ENCODE results near the gene ADCY5.

ADCY5 gene

DNA sequence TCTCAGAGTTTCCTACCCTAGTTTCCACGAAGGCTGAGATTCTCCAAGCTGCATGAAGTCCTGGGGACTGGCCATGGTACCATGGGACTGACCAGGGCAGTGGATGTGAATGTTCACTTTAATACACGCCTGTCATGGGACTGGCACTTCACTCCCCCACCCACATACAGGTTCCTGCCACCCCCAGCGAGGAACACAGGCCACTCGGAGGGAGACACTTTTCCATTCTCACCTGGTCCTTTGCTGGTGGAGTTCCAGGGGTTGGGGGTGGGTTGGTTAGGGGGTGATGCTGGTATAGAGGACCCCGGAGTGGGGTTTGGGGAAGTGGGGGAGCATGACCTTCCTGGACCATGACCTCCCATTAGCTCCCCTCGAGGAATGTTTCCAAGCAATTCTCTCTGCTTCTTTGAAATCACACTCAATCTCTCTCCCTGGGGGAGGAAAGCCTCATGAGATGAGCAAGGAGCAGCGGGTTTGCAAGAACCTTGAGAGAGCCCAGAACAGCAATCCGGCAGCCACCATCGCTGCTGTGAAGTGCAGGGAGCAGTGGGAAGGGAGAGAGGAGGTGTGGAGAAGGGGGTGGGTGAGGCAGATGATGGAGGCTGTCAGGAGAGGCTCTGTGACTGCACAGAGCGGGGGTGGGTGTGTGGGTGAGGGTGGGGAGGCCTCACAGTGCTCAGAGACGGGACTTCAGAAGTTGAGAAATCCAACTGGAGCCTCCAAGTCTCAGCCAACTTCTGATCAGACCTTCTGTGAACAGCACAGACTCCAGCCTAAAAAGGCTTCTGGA is 69.7 kb downstream of the ADCY5 start:
- H3K27ac Mint-ChIP-seq, result peak overlapping the region in 1 of 2 donors; percentile 85
- no peaks in the 10 kb centered on the region for H3K9me3 Mint-ChIP-seq
- peaks cover 6% of the 10 kb centered on the region for H3K27me3 Mint-ChIP-seq
- DNase-seq, result no peak
- no peak overlapping the region for H3K4me3 Mint-ChIP-seq
- H3K4me1 Mint-ChIP-seq, result no peaks in the 10 kb centered on the region
- ATAC-seq, result no peak

DNA sequence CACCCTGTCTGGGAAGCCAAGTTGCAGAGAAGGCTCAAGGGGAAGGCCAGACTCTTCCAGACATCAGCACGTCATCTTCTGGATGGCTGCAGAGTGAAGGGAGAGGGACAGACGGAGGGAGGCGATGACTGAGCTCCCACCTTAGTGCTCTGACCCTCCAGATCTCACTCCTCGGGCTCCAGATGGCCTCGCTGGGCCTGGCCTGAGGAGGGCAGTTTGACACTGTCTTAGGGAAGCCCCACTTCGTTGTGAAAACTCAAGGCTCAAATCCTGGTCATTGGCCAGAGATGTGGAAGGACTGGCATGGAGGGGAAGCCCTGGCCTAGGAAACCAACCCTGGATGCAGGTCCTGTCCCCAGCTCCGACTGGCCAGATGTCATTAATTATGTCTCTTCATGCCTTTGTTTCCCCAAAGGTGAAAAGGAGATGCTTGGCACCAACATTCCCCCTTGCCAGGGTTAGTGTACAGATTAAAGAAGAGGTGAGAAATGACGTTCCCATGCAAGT is 70.4 kb downstream of the ADCY5 start:
- ATAC-seq (no peak), DNase-seq (no peak)
- H3K9me3 Mint-ChIP-seq, result no peaks in the 10 kb centered on the region
- no peaks in the 10 kb centered on the region for H3K4me1 Mint-ChIP-seq
- H3K27ac Mint-ChIP-seq, result no peak overlapping the region
- no peak overlapping the region for H3K4me3 Mint-ChIP-seq
- H3K27me3 Mint-ChIP-seq, result peaks cover 6% of the 10 kb centered on the region

DNA sequence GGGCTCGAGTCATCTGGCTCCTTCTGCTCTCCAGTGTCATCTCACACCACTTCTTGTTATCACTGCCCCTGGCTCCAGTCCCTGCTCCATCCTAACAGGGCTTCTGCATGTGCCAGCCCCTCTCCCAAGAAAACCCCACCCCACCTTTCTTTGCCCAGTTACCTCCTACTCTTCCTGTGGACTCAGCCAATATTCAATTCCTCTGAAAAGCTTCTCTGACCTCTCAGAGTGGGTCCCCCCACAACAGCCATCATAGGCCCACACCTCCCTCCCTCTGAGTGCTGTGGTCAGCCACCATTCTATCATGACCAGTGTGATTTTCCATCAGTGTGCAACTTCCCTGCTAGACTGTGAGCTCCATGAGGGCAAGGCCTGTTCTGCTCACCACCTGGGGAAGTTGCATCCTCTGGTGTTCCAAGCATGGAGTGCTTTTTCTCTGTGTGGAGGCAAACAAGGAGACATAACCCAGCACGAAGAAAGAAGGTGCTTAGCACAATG is 71.6 kb downstream of the ADCY5 start:
- no peak for DNase-seq
- ATAC-seq, result no peak
- Mint-ChIP-seq H3K9me3 (no peaks in the 10 kb centered on the region), H3K27ac (peak overlapping the region in 1 of 2 donors; percentile 70), H3K4me3 (no peak overlapping the region), H3K27me3 (peaks cover 6% of the 10 kb centered on the region), H3K4me1 (no peaks in the 10 kb centered on the region)

GRCh38 chr3:123376451-123377242 is 72.2 kb downstream of the ADCY5 start:
- H3K27me3 Mint-ChIP-seq, result peaks cover 6% of the 10 kb centered on the region
- no peaks in the 10 kb centered on the region for H3K9me3 Mint-ChIP-seq
- ATAC-seq, result no peak

GRCh38 chr3:123375014-123375940 is 73.6 kb downstream of the ADCY5 start:
- peaks cover 6% of the 10 kb centered on the region for H3K27me3 Mint-ChIP-seq
- no peak for ATAC-seq
- H3K9me3 Mint-ChIP-seq, result no peaks in the 10 kb centered on the region
- no peak for DNase-seq
- H3K4me3 Mint-ChIP-seq, result no peak overlapping the region
- no peak overlapping the region for H3K27ac Mint-ChIP-seq
- no peaks in the 10 kb centered on the region for H3K4me1 Mint-ChIP-seq

More at GRCh38 chr3:123376451-123377242, 72.2 kb downstream of the ADCY5 start:
- Mint-ChIP-seq H3K4me1 (no peaks in the 10 kb centered on the region), H3K27ac (no peak overlapping the region), H3K4me3 (no peak overlapping the region)
- no peak for DNase-seq

- H3K27me3 Mint-ChIP-seq, result peaks cover 6% of the 10 kb centered on the region
- no peak for DNase-seq
- no peaks in the 10 kb centered on the region for H3K9me3 Mint-ChIP-seq
- no peak for ATAC-seq
- H3K4me3 Mint-ChIP-seq, result no peak overlapping the region
- H3K27ac Mint-ChIP-seq, result no peak overlapping the region
- no peaks in the 10 kb centered on the region for H3K4me1 Mint-ChIP-seq
Observed at GRCh38 chr3:123374016-123374415, 74.9 kb downstream of the ADCY5 start.

DNA sequence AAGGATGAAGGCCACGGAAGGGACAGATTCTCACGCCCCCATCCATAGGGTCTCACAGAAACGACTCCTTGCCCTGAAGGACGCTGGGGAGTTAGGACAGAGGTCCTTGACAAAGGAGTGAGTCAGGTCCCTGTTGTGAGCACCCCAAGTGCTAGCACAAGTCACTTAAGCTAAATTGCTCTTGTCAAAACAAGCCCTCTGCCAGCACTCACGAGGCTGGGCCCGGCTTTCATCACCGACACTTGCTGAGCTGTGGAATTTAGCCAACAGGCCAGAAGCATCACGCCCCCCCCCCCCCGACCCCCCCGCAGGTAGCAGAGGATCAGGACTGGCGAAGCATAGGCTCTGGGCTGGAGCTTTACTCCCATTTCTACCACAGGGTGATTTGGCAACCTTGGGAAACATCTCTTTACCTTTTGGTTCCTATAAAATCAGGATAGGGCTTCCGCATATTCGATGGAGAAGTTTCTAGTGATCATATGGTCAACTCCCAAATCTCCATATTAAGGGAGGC is 75.4 kb downstream of the ADCY5 start:
- Mint-ChIP-seq H3K27me3 (peaks cover 6% of the 10 kb centered on the region), H3K4me3 (no peak overlapping the region), H3K9me3 (no peaks in the 10 kb centered on the region), H3K4me1 (no peaks in the 10 kb centered on the region), H3K27ac (no peak overlapping the region)
- DNase-seq, result no peak
- ATAC-seq, result no peak

- DNase-seq (no peak), ATAC-seq (no peak)
- no peak overlapping the region for H3K4me3 Mint-ChIP-seq
- peaks cover 6% of the 10 kb centered on the region for H3K27me3 Mint-ChIP-seq
- H3K27ac Mint-ChIP-seq, result no peak overlapping the region
- no peaks in the 10 kb centered on the region for H3K4me1 Mint-ChIP-seq
- no peaks in the 10 kb centered on the region for H3K9me3 Mint-ChIP-seq
Observed at GRCh38 chr3:123372686-123373473, 76.0 kb downstream of the ADCY5 start.

- Mint-ChIP-seq H3K27ac (no peak overlapping the region), H3K4me3 (no peak overlapping the region), H3K9me3 (no peaks in the 10 kb centered on the region), H3K27me3 (peaks cover 6% of the 10 kb centered on the region), H3K4me1 (no peaks in the 10 kb centered on the region)
- DNase-seq (no peak), ATAC-seq (no peak)
Observed at GRCh38 chr3:123371859-123372685, 76.8 kb downstream of the ADCY5 start.

- peak; percentile 27 for ATAC-seq
- DNase-seq, result no peak
- no peaks in the 10 kb centered on the region for H3K9me3 Mint-ChIP-seq
- no peaks in the 10 kb centered on the region for H3K4me1 Mint-ChIP-seq
- H3K4me3 Mint-ChIP-seq, result no peak overlapping the region
- H3K27ac Mint-ChIP-seq, result no peak overlapping the region
- H3K27me3 Mint-ChIP-seq, result peaks cover 6% of the 10 kb centered on the region
Observed at GRCh38 chr3:123371426-123371825, 77.5 kb downstream of the ADCY5 start.

DNA sequence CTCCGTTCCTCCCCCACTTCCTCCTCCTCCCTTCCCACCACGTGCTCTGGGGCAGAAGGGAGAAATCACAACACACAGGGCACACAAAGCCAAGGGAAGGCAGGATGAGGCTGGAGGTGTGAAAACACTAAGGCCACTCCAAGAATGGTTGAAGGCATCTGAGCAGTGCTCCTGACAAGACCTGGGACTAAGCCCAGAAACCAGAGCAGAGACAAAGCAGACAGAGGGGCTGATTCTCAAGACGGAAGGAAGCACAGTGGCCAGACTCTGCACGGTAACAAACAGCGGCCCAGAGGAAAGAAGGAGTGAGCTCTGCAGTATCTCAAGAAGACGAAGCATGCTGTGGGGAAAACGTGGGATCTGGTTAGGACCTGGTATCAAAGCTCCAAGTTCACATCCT is 78.1 kb downstream of the ADCY5 start:
- DNase-seq (no peak), ATAC-seq (no peak)
- Mint-ChIP-seq H3K4me1 (no peaks in the 10 kb centered on the region), H3K4me3 (no peak overlapping the region), H3K27ac (no peak overlapping the region), H3K27me3 (peaks cover 6% of the 10 kb centered on the region), H3K9me3 (no peaks in the 10 kb centered on the region)

GRCh38 chr3:123369085-123369484 is 79.8 kb downstream of the ADCY5 start:
- ATAC-seq, result no peak
- DNase-seq, result no peak
- Mint-ChIP-seq H3K27me3 (peaks cover 5% of the 10 kb centered on the region), H3K27ac (no peak overlapping the region), H3K9me3 (no peaks in the 10 kb centered on the region), H3K4me3 (no peak overlapping the region), H3K4me1 (no peaks in the 10 kb centered on the region)

DNA sequence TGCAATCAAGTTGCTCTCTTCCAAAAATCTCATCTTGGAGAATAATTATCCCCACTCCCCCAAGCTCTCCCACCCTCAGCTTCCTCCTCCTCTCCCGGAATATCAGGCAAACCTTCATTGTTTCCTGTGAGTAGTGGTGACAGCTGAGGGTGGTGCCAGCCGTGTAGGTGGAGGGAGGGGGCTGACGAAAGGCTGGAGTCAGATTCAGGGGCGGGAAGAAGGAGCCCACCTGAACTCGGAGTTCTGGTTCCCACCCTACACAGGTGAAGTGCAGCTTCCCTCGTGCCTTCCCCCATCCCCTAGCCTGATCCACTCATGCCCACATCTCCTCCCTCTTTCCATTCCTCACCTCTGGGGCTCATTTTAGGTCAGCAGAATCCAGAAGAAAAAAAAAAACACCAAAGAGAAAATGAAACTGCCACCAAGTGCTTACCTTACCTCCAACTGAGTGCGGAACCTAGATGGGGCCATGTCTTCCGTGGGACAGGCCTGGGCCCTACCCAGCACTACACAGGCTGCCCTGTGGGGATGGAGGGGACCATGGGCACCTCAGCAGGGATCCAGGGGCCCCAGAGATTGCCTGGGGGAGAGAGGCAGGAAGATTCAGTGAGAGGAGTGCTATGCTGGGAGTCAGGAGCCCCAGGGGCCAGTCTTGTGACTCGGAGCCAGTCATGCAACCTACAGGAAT is 81.3 kb downstream of the ADCY5 start:
- H3K4me3 Mint-ChIP-seq, result no peak overlapping the region
- no peak for ATAC-seq
- no peaks in the 10 kb centered on the region for H3K9me3 Mint-ChIP-seq
- no peak for DNase-seq
- H3K27me3 Mint-ChIP-seq, result peaks cover 8% of the 10 kb centered on the region
- peak overlapping the region in 1 of 2 donors; percentile 37 for H3K27ac Mint-ChIP-seq
- H3K4me1 Mint-ChIP-seq, result no peaks in the 10 kb centered on the region
